ENCODE results near the gene PRAF2.

PRAF2 gene

DNA sequence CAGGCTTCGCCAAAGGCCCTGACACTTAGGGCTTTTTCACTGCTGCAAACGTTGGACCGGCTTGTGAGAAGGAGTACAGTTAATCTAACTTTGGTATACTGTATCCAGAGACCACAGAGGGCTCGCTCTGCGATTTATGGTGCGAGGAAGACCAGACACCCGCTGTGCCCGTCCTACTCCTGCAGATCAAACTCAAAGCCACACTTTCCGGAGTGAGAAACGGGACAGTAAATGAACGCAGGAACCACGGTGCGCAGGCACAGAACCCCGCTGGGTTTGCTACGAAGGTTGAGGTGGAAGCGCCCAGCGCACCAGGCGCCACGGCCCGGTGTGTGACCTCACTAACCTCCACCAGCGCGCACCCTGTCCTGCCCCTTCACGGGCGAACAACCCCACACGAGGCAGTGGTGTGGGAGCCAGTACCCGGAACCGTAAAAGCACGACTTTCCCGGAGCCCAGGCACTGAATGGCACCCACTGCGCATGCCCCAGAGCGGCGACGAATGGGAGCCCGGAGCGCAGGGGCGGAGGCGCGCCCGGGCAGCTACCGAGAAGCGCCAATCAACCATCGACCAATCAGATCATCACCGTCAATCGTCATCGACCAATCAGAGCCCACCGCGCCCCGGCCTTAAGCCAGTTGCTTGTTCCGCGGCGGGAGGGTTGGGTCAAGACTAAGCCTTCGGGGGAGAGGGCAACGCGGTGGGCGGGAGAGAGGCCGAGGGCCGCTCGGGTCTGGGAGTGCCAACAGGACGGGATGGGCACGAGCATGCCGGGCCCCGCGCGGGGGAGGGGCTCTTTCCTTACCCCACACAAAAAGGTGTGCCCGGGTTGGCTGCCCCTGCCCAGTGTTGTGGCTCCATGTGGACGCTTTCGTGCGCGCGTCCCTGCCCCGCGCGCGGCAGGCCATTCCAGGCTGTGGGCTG, 27.2 kb upstream of the PRAF2 start:
- peak; percentile 96 to 98 for DNase-seq (ENCODE audit: low spot score in 2 of 2)
- in situ Hi-C loops (cut with MboI; ENCODE audit: low sequenced_read_pairs): loop anchor here (10.0 kb wide), 1 partner anchor 116 kb away; no protein-coding TSS in a partner anchor
- no peaks in the 10 kb centered on the region for H3K9me3 ChIP-seq
- H3K36me3 ChIP-seq (replicated peaks): no peaks in the 10 kb centered on the region
- H3K4me3 ChIP-seq: peak overlapping the region; percentile 82
- peaks cover 13% of the 10 kb centered on the region for H3K4me1 ChIP-seq
- H3K27me3 ChIP-seq (ENCODE audit: low read depth): no peaks in the 10 kb centered on the region

- peaks cover 8% of the 10 kb centered on the region for H3K4me1 ChIP-seq
- in situ Hi-C loops (cut with MboI; ENCODE audit: low sequenced_read_pairs): no loop called here
- no peaks in the 10 kb centered on the region for H3K9me3 ChIP-seq
- no peaks in the 10 kb centered on the region for H3K36me3 ChIP-seq (replicated peaks)
- H3K27me3 ChIP-seq (ENCODE audit: low read depth): no peaks in the 10 kb centered on the region
- no peak for DNase-seq (ENCODE audit: low spot score in 2 of 2)
- no peak overlapping the region for H3K4me3 ChIP-seq
Observed at GRCh38 chrX:49096419-49096818, 22.6 kb upstream of the PRAF2 start.

DNA sequence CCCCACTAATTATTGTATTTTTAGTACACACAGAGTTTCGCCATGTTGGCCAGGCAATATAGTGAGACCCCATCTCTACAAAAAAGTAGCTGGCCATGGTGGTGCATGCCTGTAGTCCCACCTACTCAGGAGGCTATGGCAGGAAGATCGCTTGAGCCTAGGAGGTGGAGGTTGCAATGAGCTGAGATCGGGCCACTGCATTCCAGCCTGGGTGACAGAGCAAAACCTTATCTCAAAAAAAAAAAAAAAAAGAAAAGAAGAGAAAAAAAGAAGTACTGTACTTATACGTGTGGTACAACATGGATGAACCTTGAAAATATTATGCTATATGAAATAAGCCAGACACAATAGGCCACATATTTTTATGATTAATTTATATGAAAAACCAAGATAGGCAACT, 15.8 kb upstream of the PRAF2 start:
- DNase-seq (ENCODE audit: low spot score in 2 of 2): no peak
- Histone ChIP-seq H3K9me3 (no peaks in the 10 kb centered on the region), H3K4me1 (no peaks in the 10 kb centered on the region), H3K27me3 (ENCODE audit: low read depth) (no peaks in the 10 kb centered on the region), H3K4me3 (no peak overlapping the region), H3K36me3 (replicated peaks) (no peaks in the 10 kb centered on the region)
- in situ Hi-C loops (cut with MboI; ENCODE audit: low sequenced_read_pairs): no loop called here

- no peak overlapping the region for H3K4me3 ChIP-seq
- H3K36me3 ChIP-seq (replicated peaks): peaks cover 4% of the 10 kb centered on the region; the same call in 1 of the 2 replicates
- H3K27me3 ChIP-seq (ENCODE audit: low read depth): no peaks in the 10 kb centered on the region
- peaks cover 5% of the 10 kb centered on the region for H3K4me1 ChIP-seq
- in situ Hi-C loops (cut with MboI; ENCODE audit: low sequenced_read_pairs): no loop called here
- H3K9me3 ChIP-seq: no peaks in the 10 kb centered on the region
- DNase-seq (ENCODE audit: low spot score in 2 of 2): no peak
Observed at GRCh38 chrX:49082271-49082871, 8.6 kb upstream of the PRAF2 start.

DNA sequence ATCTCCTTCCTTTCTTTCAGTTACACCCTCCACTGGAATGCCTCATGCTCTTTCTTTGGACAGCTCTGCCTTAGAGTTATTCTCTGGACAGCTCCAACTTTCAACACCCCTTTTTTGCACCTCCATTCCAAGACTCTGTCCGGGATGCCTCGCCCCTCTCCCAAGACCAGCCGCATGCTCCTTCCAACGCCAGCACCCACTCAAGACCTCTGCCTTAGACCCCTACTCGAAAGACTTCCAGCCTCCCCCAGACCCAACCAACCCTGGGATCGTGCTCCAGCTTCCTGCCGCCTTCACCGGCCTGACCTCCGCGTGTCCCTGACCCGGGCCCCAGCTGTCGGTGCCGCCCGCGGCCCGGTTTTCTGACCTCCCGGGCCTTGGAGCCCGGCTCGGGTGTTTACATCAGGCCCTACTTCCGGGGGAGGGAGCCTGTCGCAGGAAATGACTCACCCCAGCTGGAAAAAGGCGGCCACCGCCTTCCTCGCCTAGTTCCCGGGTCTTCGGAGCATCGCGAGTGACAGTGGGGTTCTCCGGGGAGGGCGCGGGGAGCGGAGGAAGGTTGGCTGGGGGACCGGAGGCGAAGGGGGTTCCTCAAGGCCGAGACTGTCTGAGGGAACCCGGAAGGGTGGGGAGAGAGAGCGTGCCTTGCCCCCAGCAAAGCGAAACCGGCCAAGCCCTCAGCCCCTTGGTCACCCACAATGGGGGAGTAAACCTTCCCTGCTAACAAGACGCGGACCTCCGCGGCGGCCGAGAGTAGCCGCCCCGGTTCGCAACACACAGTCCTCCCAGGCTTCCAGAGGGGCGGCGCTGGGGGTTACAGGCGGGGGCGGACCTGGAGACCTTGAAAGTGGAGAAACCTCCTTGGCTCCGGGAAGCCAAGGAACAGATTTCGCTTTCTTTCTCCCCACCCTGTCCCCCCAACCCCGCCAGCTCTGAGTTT, 6.0 kb upstream of the PRAF2 start, which contains the start of gene WDR45:
WDR45 (minus strand) TSS at position 399 of the 940 bp plus-strand sequence. CDS start 1,792 bp downstream, outside the sequence.
- H3K27me3 ChIP-seq (ENCODE audit: low read depth): no peaks in the 10 kb centered on the region
- peak; percentile 52 to 78 for DNase-seq (ENCODE audit: low spot score in 2 of 2)
- peaks cover 5% of the 10 kb centered on the region for H3K36me3 ChIP-seq (replicated peaks)
- H3K4me1 ChIP-seq: peaks cover 5% of the 10 kb centered on the region
- H3K9me3 ChIP-seq: no peaks in the 10 kb centered on the region
- in situ Hi-C loops (cut with MboI; ENCODE audit: low sequenced_read_pairs): no loop called here
- peak within 1 kb of the TSS; percentile 51 for H3K4me3 ChIP-seq

DNA sequence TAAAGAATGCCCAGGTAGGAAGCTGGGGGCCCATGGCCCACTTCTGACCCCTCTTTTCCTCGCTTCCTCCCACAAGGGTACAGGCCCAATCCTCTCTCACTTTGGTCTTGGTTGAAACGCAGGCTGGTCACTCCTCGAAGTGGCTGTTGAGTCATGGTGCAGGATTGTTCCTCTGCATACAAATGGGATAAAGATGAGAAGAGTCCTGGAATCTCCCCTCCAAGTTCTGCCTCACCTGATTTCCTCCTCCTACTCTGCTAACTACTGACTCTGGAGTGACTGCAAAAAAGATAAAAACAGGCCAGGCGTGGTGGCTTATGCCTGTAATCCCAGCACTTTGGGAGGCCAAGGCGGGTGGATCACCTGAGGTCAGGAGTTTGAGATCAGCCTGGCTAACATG, 4.1 kb upstream of the PRAF2 start:
- no peaks in the 10 kb centered on the region for H3K27me3 ChIP-seq (ENCODE audit: low read depth)
- DNase-seq (ENCODE audit: low spot score in 2 of 2): no peak
- in situ Hi-C loops (cut with MboI; ENCODE audit: low sequenced_read_pairs): no loop called here
- no peak overlapping the region for H3K4me3 ChIP-seq
- peaks cover 5% of the 10 kb centered on the region for H3K36me3 ChIP-seq (replicated peaks)
- H3K9me3 ChIP-seq: no peaks in the 10 kb centered on the region
- H3K4me1 ChIP-seq: peaks cover 5% of the 10 kb centered on the region

DNA sequence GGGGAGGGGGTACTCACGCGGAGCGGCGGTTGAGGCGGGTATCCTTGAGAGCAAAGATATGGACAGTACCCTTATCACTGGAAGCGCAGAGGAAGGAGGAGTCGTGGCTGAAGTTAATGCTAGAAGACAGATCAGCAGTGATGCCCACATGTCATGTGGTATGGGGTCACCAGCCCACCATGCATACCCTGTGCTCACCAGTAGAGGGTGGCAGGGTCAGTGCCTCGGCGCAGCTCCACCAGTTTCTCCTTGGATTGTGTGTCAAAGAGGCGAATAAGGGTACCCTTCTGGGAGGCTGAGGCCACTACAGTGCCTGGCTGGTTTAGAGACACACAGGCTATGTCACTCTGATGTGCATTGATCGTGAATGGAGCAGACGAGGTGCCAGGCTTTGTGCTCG, 1.5 kb upstream of the PRAF2 start:
- Histone ChIP-seq H3K9me3 (no peaks in the 10 kb centered on the region), H3K27me3 (ENCODE audit: low read depth) (no peaks in the 10 kb centered on the region), H3K36me3 (replicated peaks) (peaks cover 5% of the 10 kb centered on the region), H3K4me1 (peaks cover 5% of the 10 kb centered on the region), H3K4me3 (no peak overlapping the region)
- in situ Hi-C loops (cut with MboI; ENCODE audit: low sequenced_read_pairs): no loop called here
- DNase-seq (ENCODE audit: low spot score in 2 of 2): no peak

- peaks cover 5% of the 10 kb centered on the region for H3K36me3 ChIP-seq (replicated peaks)
- no peaks in the 10 kb centered on the region for H3K9me3 ChIP-seq
- no peaks in the 10 kb centered on the region for H3K4me1 ChIP-seq
- DNase-seq (ENCODE audit: low spot score in 2 of 2): no peak
- in situ Hi-C loops (cut with MboI; ENCODE audit: low sequenced_read_pairs): no loop called here
- H3K27me3 ChIP-seq (ENCODE audit: low read depth): no peaks in the 10 kb centered on the region
- H3K4me3 ChIP-seq: no peak overlapping the region
Observed at GRCh38 chrX:49072712-49073095, 1.1 kb downstream of the PRAF2 start.

DNA sequence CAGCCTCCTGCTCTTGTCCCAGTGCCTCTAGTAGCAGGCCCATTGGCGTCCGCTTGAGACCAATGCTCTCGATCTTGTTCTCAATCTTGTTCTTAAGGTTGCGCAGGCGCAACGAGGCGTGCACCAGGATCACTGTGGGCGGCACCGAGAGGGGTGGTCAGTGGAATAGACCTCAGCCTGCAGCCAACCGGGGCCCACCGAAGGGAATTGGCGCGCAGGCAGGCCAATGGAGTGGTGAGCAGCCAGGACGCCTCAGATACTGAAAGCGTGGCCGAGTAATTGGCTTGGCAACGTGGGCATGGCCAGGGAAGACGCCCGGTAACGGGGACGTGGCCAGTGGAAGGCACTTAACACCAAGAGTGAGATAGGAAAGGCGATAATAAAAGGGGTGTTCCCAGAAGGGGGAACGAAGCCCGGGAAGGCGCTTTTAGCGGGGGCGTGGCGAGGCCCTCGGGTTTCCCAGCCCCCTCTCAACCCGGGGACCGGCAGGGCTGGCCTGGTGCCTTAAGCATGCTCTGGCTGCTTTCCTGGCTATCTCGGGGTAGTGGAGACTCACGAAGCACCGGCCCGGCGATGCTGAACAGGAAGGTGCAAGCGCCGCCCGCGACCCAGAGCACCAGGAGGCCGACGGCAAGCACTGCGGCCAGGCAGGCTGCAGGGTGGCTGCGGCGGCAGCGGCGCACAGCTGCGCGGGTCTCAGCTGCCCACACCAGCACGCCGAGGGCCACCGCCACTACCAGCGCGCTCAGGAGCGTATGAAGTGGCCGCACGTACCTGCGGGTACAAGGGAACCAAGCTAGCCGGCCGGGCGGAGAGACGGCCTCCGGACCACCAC, 1.7 kb downstream of the PRAF2 start:
- Histone ChIP-seq H3K4me1 (no peaks in the 10 kb centered on the region), H3K36me3 (replicated peaks) (no peaks in the 10 kb centered on the region; the same call in none of the 2 replicates), H3K4me3 (no peak overlapping the region), H3K9me3 (no peaks in the 10 kb centered on the region), H3K27me3 (ENCODE audit: low read depth) (no peaks in the 10 kb centered on the region)
- DNase-seq (ENCODE audit: low spot score in 2 of 2): no peak
- in situ Hi-C loops (cut with MboI; ENCODE audit: low sequenced_read_pairs): no loop called here

DNA sequence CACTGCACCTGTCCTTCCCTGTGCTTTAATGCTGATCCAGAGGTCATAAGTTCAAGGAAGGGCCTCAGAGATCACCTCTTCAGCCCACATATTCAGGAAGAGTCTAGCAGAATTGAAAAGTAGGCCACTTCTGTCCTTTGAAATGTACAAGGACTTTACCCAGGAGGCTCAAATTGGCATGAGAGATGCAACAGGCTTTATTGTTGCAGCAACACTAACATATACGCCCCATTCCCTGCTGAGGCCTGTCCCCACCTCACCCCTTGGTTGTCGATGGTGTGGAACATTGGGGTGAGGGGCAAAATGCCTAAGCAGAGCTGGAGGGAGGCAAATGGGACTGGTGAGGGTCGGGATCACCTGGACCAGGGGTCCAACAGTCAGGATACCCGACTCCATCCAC, 2.8 kb downstream of the PRAF2 start:
- H3K36me3 ChIP-seq (replicated peaks): no peaks in the 10 kb centered on the region; the same call in none of the 2 replicates

DNA sequence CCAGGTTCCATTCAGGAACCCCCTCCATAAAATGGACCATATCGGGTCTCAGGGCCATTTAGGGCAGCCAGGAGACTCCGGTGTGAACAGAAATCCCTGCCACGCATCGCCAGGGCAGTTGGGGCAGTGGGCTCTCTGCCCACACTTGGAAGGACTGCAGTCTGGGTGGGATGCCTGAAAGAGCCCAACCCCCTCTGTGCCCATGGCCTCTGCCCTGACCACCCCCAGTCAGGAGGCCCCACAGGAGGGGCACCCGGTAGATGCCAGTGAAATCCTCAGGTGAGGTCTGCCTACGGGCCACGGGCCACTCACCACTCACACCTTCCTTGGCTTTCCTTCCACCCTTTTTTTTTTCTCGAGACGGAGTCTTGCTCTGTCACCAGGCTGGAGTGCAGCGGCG, 4.8 kb downstream of the PRAF2 start:
- Histone ChIP-seq H3K9me3 (no peaks in the 10 kb centered on the region), H3K4me3 (no peak overlapping the region), H3K4me1 (no peaks in the 10 kb centered on the region), H3K36me3 (replicated peaks) (no peaks in the 10 kb centered on the region), H3K27me3 (ENCODE audit: low read depth) (no peaks in the 10 kb centered on the region)
- DNase-seq (ENCODE audit: low spot score in 2 of 2): no peak
- in situ Hi-C loops (cut with MboI; ENCODE audit: low sequenced_read_pairs): no loop called here

More for the DNA sequence above, 2.8 kb downstream of the PRAF2 start:
- Histone ChIP-seq H3K4me3 (no peak overlapping the region), H3K9me3 (no peaks in the 10 kb centered on the region), H3K4me1 (no peaks in the 10 kb centered on the region), H3K27me3 (ENCODE audit: low read depth) (no peaks in the 10 kb centered on the region)
- DNase-seq (ENCODE audit: low spot score in 2 of 2): no peak
- in situ Hi-C loops (cut with MboI; ENCODE audit: low sequenced_read_pairs): no loop called here

DNA sequence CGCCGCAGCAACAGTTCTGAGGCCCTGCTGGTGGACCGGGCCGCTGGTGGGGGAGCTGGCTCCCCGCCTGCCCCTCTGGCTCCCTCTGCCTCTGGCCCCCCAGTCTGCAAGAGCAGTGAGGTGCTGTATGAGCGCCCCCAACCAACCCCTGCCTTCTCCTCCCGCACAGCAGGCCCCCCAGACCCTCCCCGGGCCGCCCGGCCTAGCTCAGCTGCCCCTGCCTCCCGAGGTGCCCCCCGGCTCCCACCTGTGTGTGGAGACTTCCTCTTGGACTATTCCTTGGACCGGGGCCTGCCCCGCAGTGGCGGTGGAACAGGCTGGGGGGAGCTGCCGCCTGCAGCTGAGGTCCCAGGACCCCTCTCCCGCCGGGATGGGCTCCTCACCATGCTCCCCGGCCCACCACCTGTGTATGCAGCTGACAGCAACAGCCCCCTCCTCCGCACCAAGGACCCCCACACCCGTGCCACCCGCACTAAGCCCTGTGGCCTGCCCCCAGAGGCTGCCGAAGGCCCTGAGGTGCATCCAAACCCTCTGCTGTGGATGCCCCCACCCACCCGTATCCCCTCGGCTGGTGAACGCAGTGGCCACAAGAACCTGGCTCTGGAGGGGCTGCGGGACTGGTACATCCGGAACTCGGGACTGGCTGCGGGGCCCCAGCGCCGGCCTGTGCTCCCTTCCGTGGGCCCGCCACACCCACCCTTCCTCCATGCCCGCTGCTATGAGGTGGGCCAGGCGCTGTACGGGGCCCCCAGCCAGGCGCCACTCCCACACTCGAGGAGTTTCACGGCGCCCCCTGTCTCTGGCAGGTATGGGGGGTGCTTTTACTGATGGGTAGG, 6.3 kb downstream of the PRAF2 start:
- in situ Hi-C loops (cut with MboI; ENCODE audit: low sequenced_read_pairs): no loop called here
- Histone ChIP-seq H3K36me3 (replicated peaks) (no peaks in the 10 kb centered on the region), H3K4me3 (no peak overlapping the region), H3K27me3 (ENCODE audit: low read depth) (no peaks in the 10 kb centered on the region), H3K4me1 (no peaks in the 10 kb centered on the region), H3K9me3 (no peaks in the 10 kb centered on the region)
- no peak for DNase-seq (ENCODE audit: low spot score in 2 of 2)

All from HAP-1 (cell line).